Fibroblast of villous mesenchyme (primary cell): Measurements from ENCODE around the gene CDX2. TPM values are rescaled to one million over a fixed set of nuclear protein-coding genes. Genes with fewer than 3 reads are reported as not detected.

Experiments
- DNase-seq: peaks from one replicate; pipeline ENCODE4 v3.0.0-alpha.2; 2010; ENCODE audit warnings: low read depth
- H3K4me3 ChIP-seq: 2 replicates; pipeline ENCODE4 v1.5.1; 2011; ENCODE audit warnings: low read depth, mild to moderate bottlenecking, low read length
- total RNA-seq: library from RNA; depleted of rRNA; stranded (reverse); fragments of >200 nt; gene quantifications from 2 replicates; pipeline ENCODE4 v1.2.3, GENCODE V29; 2012
- TF ChIP-seq, protein P1 (sequence below): IDR thresholded peaks from 2 replicates; pipeline ENCODE4 v1.5.1; 2012; ENCODE audit warnings: low read depth, mild to moderate bottlenecking, low read length; ENCODE audit not compliant: insufficient read depth

CDX2 gene
- total RNA-seq, 1 donor: not detected

DNA sequence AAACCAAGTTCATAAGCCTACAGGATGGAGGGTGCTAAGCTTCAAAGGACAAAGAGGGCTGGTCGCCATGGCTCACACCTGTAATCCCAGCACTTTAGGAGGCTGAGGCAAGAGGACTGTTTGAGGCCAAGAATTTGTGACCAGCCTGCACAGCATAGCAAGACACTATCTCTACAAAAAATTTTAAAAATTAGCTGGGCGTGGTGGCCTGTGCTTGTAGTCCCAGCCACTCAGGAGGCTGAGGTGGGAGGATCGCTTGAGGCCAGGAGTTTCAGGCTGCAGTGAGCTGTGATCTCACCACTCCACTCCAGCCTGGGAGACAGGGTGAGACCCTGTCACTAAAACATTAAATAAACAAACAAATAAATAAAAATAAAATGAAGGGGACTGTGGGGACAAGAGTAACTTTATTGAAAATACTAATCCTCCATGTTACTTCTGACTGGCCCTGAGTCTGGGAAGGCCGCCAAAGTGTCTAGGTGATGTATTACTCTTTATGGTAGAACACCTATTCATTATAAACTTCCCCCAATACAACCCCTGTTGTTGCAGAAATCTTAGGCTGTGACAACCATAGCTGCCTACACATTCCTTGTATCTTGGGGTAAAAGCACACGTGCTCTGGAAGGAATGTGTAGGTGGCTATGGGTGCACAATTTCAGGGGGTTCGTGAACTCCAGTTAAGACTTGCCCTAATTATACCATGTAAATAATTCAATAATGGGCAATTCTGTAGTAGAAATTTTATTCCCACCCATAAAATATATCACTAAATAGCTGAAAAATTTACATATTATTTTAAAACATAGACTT, 34.0 kb upstream of the CDX2 start:
- no peak overlapping the region for H3K4me3 ChIP-seq
- no peak for DNase-seq
- TF ChIP-seq, protein P1, sequence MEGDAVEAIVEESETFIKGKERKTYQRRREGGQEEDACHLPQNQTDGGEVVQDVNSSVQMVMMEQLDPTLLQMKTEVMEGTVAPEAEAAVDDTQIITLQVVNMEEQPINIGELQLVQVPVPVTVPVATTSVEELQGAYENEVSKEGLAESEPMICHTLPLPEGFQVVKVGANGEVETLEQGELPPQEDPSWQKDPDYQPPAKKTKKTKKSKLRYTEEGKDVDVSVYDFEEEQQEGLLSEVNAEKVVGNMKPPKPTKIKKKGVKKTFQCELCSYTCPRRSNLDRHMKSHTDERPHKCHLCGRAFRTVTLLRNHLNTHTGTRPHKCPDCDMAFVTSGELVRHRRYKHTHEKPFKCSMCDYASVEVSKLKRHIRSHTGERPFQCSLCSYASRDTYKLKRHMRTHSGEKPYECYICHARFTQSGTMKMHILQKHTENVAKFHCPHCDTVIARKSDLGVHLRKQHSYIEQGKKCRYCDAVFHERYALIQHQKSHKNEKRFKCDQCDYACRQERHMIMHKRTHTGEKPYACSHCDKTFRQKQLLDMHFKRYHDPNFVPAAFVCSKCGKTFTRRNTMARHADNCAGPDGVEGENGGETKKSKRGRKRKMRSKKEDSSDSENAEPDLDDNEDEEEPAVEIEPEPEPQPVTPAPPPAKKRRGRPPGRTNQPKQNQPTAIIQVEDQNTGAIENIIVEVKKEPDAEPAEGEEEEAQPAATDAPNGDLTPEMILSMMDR: no peak

DNA sequence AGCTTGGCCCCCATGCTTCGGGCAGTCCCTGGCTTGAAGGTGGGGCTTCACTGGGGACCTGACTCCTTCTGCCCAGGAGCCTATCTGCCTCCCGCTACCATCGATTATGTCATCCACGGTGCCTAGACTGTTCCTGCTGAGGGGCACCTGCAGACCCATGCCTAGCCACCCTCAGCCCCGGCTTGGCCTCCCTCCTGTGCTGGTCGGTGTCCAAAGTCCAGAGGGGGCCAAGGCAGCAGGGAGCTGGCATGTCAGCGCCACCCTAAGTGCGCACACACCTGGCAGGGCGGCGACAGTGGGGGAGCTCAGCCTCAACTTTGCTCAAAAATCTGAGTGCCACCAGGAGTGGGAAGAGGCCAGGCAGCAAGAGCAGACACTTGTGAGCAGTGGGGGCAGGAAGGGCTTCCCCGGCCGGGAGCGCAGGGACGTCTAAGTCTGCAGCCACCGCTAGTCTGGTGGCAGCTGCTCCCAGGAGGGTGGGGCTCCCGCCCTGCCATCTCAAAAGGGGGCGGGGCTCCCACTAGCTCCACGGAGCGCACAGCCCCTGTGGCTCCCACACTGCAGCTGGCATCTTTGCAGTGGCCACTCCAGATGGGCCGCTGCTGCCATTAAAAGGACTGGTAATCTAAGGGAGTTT, 32.8 kb upstream of the CDX2 start:
- TF ChIP-seq, protein P1: no peak
- no peak for DNase-seq
- no peak overlapping the region for H3K4me3 ChIP-seq

DNA sequence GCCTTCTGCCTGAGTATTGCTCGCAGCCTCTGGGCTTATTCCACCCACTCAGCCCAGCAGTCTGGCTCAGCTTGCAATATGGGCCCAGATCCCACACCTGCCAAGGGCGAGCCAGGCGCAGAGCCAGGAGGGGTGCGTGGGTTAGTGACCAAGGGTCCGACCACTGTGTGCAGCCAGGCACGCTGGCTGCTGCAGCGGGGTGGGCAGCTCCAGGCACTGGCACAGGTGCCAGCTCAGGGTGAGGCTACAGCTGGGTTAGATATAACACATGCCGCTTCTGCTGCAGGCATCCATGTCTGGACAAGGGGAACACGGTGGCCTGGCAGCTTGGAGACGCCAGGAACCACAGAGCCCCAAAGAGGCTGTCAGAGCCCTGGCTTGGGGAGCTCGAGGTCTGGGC, 31.9 kb upstream of the CDX2 start:
- DNase-seq: no peak
- TF ChIP-seq, protein P1: no peak
- H3K4me3 ChIP-seq: no peak overlapping the region

DNA sequence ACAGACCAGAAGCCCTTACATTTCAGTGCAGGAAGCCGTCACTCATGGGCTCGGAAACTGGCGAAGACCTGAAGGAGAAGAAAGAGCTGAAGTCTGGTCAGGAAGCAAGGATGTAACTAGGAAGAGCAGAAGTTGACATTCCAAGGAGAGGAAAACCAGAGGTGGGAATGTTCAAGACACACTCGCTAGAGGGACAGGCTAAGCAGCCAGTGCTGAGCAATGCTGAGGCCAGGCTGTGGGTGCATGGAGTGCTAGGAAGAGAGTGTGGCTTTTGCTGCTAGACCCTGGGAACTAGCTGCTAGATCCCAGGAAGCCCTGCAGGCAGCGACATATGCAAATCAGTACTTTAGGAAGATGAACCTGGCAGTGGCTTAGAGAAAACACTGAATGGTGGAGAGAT, 31.5 kb upstream of the CDX2 start:
- no peak for DNase-seq
- TF ChIP-seq, protein P1: no peak
- no peak overlapping the region for H3K4me3 ChIP-seq

DNA sequence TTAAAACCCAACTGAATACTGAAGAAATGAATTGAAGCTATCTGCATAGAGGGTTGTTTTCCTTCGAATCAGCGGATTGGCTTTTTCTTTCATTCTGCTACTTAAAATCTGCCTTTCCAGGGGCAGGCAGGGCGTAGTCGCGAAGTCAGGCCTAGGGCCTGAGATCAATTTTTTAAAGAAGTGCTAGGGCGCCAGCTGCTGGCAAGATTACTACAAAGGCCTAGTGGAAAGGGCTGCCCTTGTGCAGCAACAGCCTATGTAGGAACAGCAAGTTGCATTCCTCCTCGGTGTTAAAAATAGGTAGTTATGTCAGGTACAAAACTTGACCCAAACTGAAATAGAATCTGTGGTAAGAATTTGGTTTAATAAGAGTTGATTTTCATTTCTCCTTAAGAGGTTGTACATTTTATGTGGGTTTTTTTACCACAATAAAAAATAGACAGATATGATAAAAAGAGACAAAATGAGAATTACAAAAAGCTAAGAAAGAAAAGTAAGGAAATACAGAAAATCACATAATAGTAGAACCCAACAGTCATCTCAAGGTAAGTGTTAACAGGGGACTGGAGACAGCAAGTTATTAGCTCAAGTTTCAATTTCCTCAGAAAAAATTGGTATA, 28.9 kb upstream of the CDX2 start:
- no peak overlapping the region for H3K4me3 ChIP-seq
- DNase-seq: peak; percentile 34
- TF ChIP-seq, protein P1: peak; percentile 53

DNA sequence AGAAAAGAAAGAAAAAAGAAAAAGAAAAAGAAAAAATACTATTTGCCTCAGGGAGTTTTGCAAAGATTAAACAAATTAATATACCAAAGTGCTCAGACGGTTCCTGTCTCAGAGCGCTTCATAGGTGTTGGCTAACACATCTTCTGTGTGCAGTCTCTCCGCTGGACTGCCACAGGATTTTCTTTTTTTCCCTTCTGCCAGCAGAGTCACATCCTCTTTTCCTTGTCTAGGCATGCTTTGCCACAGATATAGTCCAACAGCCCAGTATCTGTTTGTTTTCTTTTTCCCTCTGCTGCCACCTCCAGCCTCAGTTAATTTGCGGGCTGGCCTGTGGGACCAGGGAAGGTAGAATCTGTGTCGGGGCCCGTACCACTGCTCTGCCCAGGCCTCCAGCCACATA, 22.8 kb upstream of the CDX2 start:
- TF ChIP-seq, protein P1: no peak

More for the DNA sequence above, 22.8 kb upstream of the CDX2 start:
- no peak for DNase-seq
- H3K4me3 ChIP-seq: no peak overlapping the region
